Vagina (tissue), 2 donors: ENCODE measurements around the gene OPRD1. TPM values are rescaled to one million over a fixed set of nuclear protein-coding genes. Genes with fewer than 3 reads are reported as not detected.

Experiments
- DNase-seq, 2 donors: peaks; one replicate each; pipeline ENCODE4 v3.0.0-alpha.2; 2017; ENCODE audit errors: extremely low spot score in 2 of 2
- H3K27ac ChIP-seq: fragments of 200-600 bp; sonication (generic); one replicate; pipeline ENCODE4 v1.5.1; 2019
- H3K27me3 ChIP-seq: fragments of 200-600 bp; sonication (generic); one replicate; pipeline ENCODE4 v1.5.1; 2019
- H3K36me3 ChIP-seq, 2 donors: fragments of 200-600 bp; sonication (generic); one replicate each; pipeline ENCODE4 v1.5.1; 2017 to 2019
- H3K4me1 ChIP-seq: fragments of 200-600 bp; sonication (generic); one replicate; pipeline ENCODE4 v1.5.1; 2019
- H3K4me3 ChIP-seq, 2 donors: fragments of 200-600 bp; sonication (generic); 1 replicate in 1 of 2; 2 replicates in 1 of 2; pipeline ENCODE4 v1.5.1; 2016 to 2019
- H3K9me3 ChIP-seq: fragments of 200-600 bp; sonication (generic); one replicate; pipeline ENCODE4 v1.5.1; 2019
- POLR2A ChIP-seq, 2 donors: fragments of 450-650 bp; IDR thresholded peaks; one replicate each; pipeline ENCODE4 v1.6.1; 2017; ENCODE audit warnings: antibody characterized with exemption in 2 of 2, mild to moderate bottlenecking in 2 of 2, moderate library complexity in 2 of 2
- POLR2AphosphoS5 ChIP-seq, 2 donors: sonication (generic); formaldehyde crosslinking; IDR thresholded peaks; one replicate each; pipeline ENCODE4 v1.9.0; 2017; ENCODE audit warnings: antibody characterized with exemption in 2 of 2, mild to moderate bottlenecking in 2 of 2, low read depth in 1 of 2; ENCODE audit not compliant: insufficient read depth in 1 of 2
- intact Hi-C: fragments of 100-400 bp; cut with DNase I; formaldehyde crosslinking; loops from one replicate; pipeline ENCODE4 v1.15.1; 2023
- small RNA-seq: library from RNA; depleted of rRNA; stranded (forward); fragments of <200 nt; gene quantifications from one replicate; pipeline ENCODE3, GENCODE V24; 2016
- total RNA-seq: library from RNA; depleted of rRNA; stranded (reverse); fragments of >200 nt; gene quantifications from one replicate; pipeline ENCODE4 v1.2.3, GENCODE V29; 2016
- TF ChIP-seq, protein P1 (sequence below), 3 experiments: fragments of 450-650 bp in 2 of 3; fragments of 200-600 bp in 1 of 3; sonication (generic) in 1 of 3; IDR thresholded peaks; one replicate each; pipeline ENCODE4 v1.5.1; 2017 to 2019; ENCODE audit warnings: antibody characterized with exemption in 3 of 3, mild to moderate bottlenecking in 2 of 3, moderate library complexity in 2 of 3

Gene OPRD1
- total RNA-seq, 1 donor from 2014 or later: 2.2 TPM

DNA sequence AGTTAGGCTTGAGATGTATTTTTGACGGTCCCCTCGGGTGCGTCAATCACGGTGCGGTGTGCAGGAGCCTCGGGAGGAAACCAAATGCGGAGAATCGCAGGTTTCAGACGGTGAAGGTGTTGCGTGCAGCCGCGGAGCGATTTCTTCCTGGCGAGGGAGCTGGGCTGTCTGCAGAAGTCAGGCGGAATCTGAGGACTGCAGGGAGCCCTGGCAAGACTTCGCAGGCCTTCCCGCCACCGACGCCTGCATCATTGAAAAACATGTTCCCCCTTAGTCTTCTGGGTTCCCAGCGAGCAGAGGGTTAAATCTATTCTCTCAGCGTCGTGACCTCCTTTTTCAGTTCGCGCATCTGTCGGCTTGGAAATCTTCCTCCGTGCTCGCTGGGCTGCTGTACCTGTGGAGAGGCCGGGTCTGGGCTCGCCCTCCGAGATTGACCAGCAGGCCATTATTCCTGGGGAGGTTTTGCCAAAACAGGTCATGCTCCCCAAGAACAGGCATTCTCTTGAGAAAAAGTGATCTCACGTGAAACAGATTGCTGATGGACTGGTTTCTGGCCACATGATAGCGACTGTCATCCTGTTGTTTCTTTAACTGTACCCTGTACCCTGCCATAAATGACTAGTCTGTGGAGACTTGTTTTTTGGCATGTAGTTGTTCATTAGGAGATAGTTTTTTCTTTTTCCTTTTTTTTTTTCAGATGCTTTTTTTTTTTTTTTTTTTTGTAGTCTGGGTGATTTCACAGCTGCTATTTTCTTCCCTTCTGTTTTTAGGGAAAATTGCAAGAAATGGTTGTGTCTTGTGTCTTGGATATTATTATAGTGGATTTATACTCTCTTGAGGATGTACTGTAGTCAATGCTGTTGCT is 103.3 kb downstream of the OPRD1 start:
- TF ChIP-seq, protein P1, sequence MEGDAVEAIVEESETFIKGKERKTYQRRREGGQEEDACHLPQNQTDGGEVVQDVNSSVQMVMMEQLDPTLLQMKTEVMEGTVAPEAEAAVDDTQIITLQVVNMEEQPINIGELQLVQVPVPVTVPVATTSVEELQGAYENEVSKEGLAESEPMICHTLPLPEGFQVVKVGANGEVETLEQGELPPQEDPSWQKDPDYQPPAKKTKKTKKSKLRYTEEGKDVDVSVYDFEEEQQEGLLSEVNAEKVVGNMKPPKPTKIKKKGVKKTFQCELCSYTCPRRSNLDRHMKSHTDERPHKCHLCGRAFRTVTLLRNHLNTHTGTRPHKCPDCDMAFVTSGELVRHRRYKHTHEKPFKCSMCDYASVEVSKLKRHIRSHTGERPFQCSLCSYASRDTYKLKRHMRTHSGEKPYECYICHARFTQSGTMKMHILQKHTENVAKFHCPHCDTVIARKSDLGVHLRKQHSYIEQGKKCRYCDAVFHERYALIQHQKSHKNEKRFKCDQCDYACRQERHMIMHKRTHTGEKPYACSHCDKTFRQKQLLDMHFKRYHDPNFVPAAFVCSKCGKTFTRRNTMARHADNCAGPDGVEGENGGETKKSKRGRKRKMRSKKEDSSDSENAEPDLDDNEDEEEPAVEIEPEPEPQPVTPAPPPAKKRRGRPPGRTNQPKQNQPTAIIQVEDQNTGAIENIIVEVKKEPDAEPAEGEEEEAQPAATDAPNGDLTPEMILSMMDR (IDR thresholded peaks at IDR 0.05): no peak
- TF ChIP-seq POLR2AphosphoS5 (IDR thresholded peaks at IDR 0.05; ENCODE audit: insufficient read depth in 1 of 2, low read depth in 1 of 2): peak in 1 of 2 donors; percentile 32
- TF ChIP-seq POLR2A (IDR thresholded peaks at IDR 0.05): no peak
- peak overlapping the region; percentile 66 to 78 for H3K4me3 ChIP-seq
- no peaks in the 10 kb centered on the region for H3K36me3 ChIP-seq
- no peaks in the 10 kb centered on the region for H3K9me3 ChIP-seq
- peaks cover 13% of the 10 kb centered on the region for H3K4me1 ChIP-seq
- DNase-seq: no peak
- intact Hi-C loops: no loop called here
- no peaks in the 10 kb centered on the region for H3K27me3 ChIP-seq
- peak overlapping the region; percentile 84 for H3K27ac ChIP-seq

DNA sequence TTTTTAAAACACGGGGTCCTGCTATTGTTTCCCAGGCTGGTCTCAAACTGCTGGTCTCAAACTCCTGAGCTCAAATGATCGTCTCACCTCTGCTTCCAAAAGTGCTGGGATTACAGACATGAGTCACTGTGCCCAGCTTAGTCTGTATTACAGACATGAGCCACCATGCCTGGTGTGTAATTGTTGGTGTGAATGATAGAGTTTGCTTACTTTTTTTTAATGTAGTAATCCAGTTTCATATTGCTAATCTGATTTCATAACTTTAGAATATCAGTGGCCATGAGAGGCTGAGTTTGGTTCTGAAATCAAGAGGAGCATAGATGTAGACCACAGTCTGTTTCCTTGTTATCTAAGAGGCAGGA is 105.8 kb downstream of the OPRD1 start:
- DNase-seq: no peak
- intact Hi-C loops: no loop called here

More for the DNA sequence above, 105.8 kb downstream of the OPRD1 start:
- Histone ChIP-seq H3K4me3 (no peak overlapping the region), H3K9me3 (no peaks in the 10 kb centered on the region), H3K27me3 (no peaks in the 10 kb centered on the region), H3K4me1 (peaks cover 13% of the 10 kb centered on the region), H3K36me3 (no peaks in the 10 kb centered on the region), H3K27ac (no peak overlapping the region)
- TF ChIP-seq POLR2AphosphoS5 (IDR thresholded peaks at IDR 0.05; ENCODE audit: insufficient read depth in 1 of 2, low read depth in 1 of 2) (no peak), POLR2A (IDR thresholded peaks at IDR 0.05) (no peak)
- TF ChIP-seq, protein P1 (IDR thresholded peaks at IDR 0.05): no peak

Small RNA genes lying within 50 kb of the gene (small RNA-seq; reads per million reads assigned to genes)
- not detected for gene RF00019

Other genes starting within 250 kb of the OPRD1 start
- 2.5 TPM for gene RAB42, start 219.9 kb upstream of the OPRD1 start, total RNA-seq
- 14.2 TPM for gene TAF12, start 169.1 kb upstream of the OPRD1 start, total RNA-seq
- gene RNU11, start 163.6 kb upstream of the OPRD1 start, total RNA-seq: not detected
- gene GMEB1, start 143.4 kb upstream of the OPRD1 start, total RNA-seq: 11.0 TPM
- 61.9 TPM for gene YTHDF2, start 75.2 kb upstream of the OPRD1 start, total RNA-seq
- gene EPB41, start 102.4 kb downstream of the OPRD1 start, total RNA-seq: 39.8 TPM